Fibroblast of skin of right quadriceps (primary cell): ENCODE measurements around the gene TTC12.

Source experiments
- DNase-seq: peaks from one replicate; pipeline ENCODE4 v3.0.0-alpha.2; 2013

The TTC12 gene

DNA sequence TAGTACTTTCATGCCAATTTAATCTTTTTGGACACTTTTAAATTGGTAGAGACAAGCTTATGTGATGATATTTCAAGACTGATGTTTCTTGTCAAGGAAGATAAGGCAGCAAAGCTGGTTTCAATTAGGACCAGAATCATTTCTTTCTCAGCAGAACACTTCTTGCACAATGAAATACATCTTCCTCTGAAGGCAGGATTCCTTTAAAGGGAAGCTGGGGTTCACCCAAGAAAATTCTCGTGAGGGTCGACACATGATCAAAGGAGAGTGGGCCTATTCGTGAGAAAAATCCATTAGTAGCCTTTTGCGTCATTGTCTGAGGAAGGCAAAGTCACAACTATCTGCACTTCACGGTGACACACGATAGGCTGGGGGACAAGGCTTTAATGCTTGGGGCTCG, 17.6 kb downstream of the TTC12 start:
- peak; percentile 8 for DNase-seq

DNA sequence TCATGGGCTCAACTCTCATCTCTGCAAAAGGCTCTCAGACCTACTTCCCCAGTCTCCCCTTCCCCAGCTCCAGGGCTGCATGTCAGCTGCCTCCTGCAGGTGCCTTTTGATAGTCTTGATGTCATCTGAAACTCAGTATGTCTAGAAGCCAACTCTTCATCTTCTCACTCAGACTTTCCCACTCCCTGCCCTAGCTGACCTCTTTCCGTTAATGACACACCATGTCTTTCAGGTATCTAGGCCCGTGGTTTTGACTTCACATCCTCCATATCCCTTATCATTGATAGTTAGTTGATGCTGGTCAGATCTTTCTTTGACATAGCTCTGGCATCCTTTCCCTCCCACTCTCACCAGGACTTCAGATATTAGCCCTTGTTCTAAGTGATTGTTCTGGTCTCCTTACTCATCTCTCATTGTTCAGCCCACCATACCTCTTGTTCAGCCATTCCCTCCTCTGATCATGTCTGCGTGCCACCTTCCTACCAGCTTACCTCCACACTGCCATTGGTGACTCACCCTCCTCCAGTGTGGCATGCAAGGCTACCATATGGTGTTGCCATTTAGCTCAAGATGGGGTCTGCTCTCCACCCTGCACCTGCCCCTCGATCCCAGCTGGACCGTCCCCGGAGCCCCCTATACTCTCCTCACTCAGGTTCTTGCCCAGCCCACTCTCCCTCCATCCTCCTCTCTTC, 18.4 kb downstream of the TTC12 start:
- DNase-seq, result no peak

GRCh38 chr11:113334183-113334582, 19.8 kb downstream of the TTC12 start:
- DNase-seq, result no peak

DNA sequence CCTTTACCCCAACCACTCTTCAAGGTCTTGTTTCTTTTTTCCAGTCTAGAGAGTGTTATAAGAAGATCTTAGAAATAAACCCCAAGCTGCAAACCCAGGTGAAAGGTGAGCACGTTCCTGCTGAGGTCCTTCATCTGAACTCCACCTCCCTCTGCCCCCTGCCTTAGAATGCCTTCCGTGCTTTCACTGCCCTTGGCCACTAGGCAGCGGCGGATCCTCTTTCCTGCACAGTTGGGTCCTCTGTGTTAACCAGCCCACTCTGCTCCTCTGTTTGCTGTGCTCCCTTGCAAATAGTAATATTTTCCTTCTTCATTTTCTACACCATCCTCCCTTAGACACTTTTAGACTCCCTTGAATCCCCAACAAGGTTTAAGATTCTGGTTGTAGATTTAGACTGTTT, 24.3 kb downstream of the TTC12 start:
- no peak for DNase-seq

DNA sequence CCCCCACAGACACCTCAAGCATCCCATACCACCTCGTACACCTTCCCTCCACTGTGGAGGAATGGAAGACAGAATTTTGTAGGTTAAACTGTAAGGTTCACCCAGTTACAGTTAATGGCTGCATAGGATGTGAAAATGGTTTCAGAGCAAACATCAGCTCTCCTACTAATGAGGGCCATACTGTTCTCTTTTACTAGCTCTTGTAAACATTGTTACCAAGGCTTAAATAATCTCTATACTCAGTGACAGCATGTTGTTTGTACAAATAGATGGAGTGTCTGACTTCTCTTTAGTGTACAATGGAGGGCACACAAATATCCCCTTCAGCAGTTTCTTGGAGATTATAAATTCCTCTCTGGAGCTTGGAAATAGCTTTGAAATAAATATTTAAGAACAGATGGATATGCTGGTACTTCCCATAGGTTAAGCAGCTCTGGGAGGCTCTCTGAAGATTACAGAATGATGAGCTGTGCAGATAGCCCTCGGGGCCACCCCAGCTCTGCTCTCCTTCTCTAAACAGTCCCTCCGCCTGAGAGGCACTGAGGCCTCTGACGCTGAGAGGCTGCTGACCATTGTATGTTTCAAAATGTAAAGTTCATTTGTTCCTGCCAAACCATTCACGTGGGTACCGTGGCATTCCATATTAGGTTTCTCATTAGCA, 25.7 kb downstream of the TTC12 start:
- no peak for DNase-seq

- no peak for DNase-seq
These were observed 27.2 kb downstream of the TTC12 start for GRCh38 chr11:113341388-113342165.

- no peak for DNase-seq
These were observed 31.6 kb downstream of the TTC12 start for GRCh38 chr11:113345978-113346377.

GRCh38 chr11:113349528-113349927, 35.1 kb downstream of the TTC12 start:
- no peak for DNase-seq

DNA sequence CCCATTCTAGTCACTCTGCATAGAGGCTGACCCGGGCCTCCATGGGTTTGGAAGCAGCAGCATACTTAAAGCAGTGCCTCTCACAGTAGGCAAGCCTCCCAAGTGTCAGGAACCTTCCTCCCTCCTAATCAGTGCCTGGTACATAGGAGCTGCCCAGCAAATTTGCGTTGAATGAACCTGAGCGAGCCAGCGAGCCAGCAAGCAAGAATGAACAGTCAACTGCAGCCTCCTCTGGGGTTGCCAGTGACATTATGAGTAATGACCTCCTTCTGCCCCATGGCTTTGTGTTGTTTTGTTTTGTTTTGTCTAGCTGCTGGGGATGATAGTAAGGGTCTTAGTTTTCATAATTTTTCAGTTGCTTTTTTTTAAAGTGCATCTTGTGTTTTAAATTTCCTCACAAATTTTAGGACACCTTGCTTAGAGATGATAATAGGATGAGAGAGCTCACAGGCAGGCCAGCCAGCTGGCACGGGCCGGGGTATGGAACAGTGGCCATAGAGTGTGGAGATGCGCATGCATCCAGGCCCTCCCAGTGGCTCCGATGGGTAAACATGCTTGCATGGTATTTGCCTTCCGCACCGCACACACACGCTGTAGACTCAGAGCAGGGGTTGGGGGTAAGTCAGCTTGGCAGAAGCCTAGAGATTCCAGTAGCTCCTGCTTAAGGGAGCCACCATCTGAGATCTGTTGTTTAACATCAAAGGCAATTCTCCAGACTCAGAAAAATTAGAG, 36.1 kb downstream of the TTC12 start:
- DNase-seq, result no peak

DNA sequence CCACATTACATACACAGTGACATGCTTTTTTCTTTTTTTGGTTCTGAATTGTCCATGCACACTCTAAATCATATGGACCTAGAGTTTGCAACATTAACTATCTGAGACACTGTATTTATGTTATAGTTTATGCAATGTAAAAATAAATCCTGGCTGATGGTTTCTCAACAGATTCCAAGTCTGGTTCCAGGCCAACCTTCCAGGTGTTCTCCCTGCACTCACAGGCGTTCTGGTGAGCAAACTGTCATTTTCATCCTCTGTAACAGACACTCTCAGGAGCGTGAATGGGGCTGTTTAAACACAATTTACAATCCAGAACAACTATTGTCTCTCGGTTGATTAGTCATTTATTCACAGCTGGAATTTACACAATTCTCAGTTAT, 36.7 kb downstream of the TTC12 start:
- no peak for DNase-seq

DNA sequence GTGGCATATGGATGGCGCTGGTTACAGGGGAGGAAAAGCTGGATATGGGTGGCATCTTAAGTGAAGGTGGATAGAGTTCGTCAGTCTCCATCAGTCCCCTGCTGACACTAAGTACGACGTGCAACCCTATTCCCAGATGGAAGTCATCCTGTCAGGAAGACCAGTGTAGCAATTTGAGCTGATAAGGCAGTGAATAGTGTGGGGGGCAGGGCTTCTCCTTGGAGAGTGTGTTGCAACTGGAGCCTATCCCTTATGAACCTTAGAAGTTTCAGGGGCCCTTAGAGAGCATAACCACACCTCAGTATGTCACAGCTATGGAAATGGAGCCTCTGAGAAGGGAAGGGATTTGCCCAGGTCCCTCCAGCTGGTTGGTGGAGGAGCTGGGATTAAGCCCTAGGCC, 37.1 kb downstream of the TTC12 start:
- no peak for DNase-seq

DNA sequence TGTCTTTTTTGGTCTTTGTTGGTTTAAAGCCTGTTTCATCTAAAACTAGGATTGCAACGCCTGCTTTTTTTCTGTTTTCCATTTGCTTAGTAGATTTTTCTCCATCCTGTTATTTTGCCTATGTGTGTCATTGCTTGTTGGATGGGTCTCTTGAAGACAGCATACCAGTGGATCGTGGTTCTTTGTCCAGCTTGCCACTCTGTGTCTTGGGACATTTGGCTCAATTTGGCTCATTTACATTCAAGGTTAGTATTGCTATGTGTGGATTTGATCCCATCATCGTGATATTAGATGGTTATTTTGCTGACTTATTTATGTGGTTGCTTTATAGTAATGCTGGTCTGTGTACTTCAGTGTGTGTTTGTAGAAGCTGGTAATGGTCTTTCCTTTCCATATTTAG, 41.8 kb downstream of the TTC12 start:
- DNase-seq, result no peak

- DNase-seq, result no peak
These were observed 49.0 kb downstream of the TTC12 start for GRCh38 chr11:113363406-113363805.

GRCh38 chr11:113363996-113364641, 49.7 kb downstream of the TTC12 start:
- no peak for DNase-seq

DNA sequence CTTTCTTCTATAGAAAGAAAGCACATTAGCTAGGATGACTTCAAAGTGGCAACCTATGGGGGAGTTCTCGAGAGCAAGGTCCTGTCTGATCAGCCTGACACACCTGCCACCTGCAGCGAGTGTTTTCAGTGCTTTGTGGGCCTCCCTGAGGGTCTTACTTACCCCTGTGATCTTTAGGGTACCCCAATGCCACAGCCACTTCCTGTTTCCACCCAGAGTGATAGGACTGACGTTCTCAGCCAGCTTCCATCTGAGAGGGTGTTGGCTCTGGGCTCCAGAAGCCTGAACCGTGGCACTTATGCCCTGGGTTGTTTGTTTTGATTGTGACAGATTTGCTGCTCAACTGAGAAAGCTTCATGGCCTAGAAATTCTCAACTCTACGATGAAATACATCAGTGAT, 51.5 kb downstream of the TTC12 start:
- no peak for DNase-seq

DNA sequence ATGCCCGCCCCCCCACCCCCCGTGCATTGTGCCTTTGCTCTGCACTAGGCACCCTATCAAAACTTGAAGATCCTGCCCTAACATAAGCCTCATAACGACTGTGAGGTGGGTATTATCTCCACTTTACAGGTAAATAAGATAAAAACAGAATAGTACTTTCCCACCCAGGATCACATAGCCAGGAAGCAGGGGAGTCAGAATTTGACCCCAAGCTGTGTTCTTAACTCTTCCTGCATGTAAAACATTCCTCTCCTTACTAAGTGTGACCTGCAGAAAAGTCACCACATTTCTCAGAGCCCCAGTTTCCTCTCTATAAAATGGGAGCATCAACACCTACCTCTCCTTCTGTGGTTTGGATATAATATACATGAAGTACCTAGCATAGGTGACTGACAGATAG, 55.0 kb downstream of the TTC12 start:
- no peak for DNase-seq

DNA sequence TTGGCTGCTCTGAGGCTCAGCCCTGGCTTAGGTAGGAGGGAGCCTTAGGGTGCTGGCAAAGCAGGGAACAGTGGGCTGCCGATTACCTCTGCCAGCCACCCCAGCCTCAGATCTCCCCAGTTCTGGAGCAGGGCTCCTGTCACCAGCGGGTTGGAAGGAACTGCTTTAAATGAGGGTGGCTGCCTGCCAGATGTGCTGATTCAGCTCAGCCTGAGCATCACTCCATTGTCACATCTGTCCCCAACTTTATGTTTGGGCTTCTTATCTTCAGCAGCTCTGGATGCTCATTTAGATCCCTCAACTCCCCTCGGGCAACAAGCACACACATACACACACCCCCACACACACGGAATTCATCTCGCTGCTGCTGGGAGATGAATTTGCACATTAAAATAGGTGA, 56.3 kb downstream of the TTC12 start:
- DNase-seq, result no peak

GRCh38 chr11:113372309-113372708, 57.9 kb downstream of the TTC12 start:
- DNase-seq, result no peak

- peak; percentile 50 for DNase-seq
These were observed 58.9 kb downstream of the TTC12 start for GRCh38 chr11:113373306-113373705.

DNA sequence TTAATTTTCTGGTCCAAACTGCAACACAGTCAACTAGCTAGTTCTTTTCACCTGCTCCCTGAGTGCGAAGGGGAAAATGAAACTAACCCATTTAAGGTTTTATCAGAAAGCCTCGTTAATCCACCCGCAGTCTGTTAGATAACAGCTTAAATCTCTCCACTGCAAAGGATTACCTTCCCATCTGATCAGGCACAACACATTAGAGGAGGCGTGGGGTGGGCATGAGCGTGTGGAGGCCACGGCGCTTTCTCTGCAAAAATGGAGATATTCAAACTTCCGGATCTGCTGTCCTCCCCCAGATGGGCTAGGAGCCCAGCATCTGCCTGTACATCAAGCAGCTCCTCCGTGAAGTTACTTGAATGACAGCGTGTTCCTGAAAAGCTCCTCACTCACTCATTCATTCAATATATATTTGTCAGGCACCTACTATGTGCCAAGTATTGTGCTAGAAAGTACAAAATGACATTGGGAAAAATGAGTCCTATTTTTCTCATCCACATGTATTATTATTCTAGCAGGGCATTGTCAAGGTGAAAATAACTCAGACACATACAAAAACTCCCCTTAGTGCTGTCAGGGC, 59.7 kb downstream of the TTC12 start:
- DNase-seq, result no peak

- no peak for DNase-seq
These were observed 61.0 kb downstream of the TTC12 start for GRCh38 chr11:113375402-113375801.

- no peak for DNase-seq
These were observed 61.8 kb downstream of the TTC12 start for GRCh38 chr11:113376156-113376555.
